ENCODE results near the gene LUC7L3. TPM values are rescaled to one million over a fixed set of nuclear protein-coding genes. Genes with fewer than 3 reads are reported as not detected.
A peak's percentile ranks its signal among the peaks of the same experiment; 100 is the strongest.

The LUC7L3 gene
- total and polyA plus RNA-seq, 2 donors (not counting 1 experiment from before 2014, with no cell fraction given), result 42.9 to 311 TPM

- Histone ChIP-seq H3K9me3 (ENCODE audit: control extremely low read depth in 1 of 3, control insufficient read depth in 2 of 3, insufficient read depth in 1 of 3, low read length in 2 of 3) (peaks cover 0 to 3% (median 0%) of the 10 kb centered on the region in 3 donors), H3K27me3 (replicated peaks in 1 of 4; ENCODE audit: control extremely low read depth in 1 of 4, control insufficient read depth in 3 of 4, insufficient read depth in 4 of 4, low read length in 3 of 4) (peaks cover 0 to 3% (median 1%) of the 10 kb centered on the region in 4 experiments), H4K20me1 (ENCODE audit: control insufficient read depth, insufficient read depth, low read length, poor library complexity, severe bottlenecking) (no peaks in the 10 kb centered on the region), H3K79me2 (ENCODE audit: control insufficient read depth, insufficient read depth, low read length) (no peaks in the 10 kb centered on the region), H2AFZ (ENCODE audit: insufficient read depth, low read depth, low read length, poor library complexity, severe bottlenecking) (peak overlapping the region; percentile 46), H3K4me3 (ENCODE audit: control extremely low read depth in 1 of 5, extremely low read depth in 1 of 5, insufficient read depth in 1 of 5, low read depth in 2 of 5, low read length in 4 of 5) (peak overlapping the region in 1 of 5 experiments; percentile 2), H3K4me1 (ENCODE audit: control insufficient read depth in 2 of 2, insufficient read depth in 2 of 2, low read length in 2 of 2) (peaks cover 0 to 5% of the 10 kb centered on the region in 2 donors), H3K4me2 (replicated peaks; ENCODE audit: low read depth, low read length, poor library complexity, severe bottlenecking) (peak overlapping the region; percentile 40), H3K27ac (ENCODE audit: low read length in 2 of 2) (no peak overlapping the region), H3K9ac (ENCODE audit: low read length) (no peak overlapping the region), H3K36me3 (replicated peaks in 1 of 2; ENCODE audit: control extremely low read depth in 1 of 2, control insufficient read depth in 1 of 2, extremely low read depth in 1 of 2, insufficient read depth in 2 of 2, low read length in 1 of 2) (no peaks in the 10 kb centered on the region)
- ATAC-seq (ENCODE audit: low read depth), result no peak
- ChIA-PET POLR2A (no interaction called here), CTCF (no interaction called here)
- intact Hi-C loops (cut with micrococcal nuclease), result no loop called here
- WGBS (ENCODE audit: insufficient coverage), result 44% methylated on average over 37 of the region's 38 CpGs
- Mint-ChIP-seq H3K4me3 (peak overlapping the region; percentile 52), H3K27me3 (peaks cover 12% of the 10 kb centered on the region), H3K4me1 (peaks cover 7% of the 10 kb centered on the region), H3K27ac (no peak overlapping the region), H3K9me3 (ENCODE audit: insufficient read depth) (no peaks in the 10 kb centered on the region)
- no peak for DNase-seq
- TF ChIP-seq CTCF (IDR thresholded peaks at IDR 0.05), result no peak
These were observed 61.8 kb downstream of the LUC7L3 start for GRCh38 chr17:50781167-50781566.

GRCh38 chr17:50783193-50783660, 63.8 kb downstream of the LUC7L3 start:
- peaks cover 16% of the 10 kb centered on the region for H3K27me3 Mint-ChIP-seq
- no peak overlapping the region for H3K4me3 ChIP-seq (ENCODE audit: control extremely low read depth in 1 of 5, extremely low read depth in 1 of 5, insufficient read depth in 1 of 5, low read depth in 2 of 5, low read length in 4 of 5)
- WGBS (ENCODE audit: insufficient coverage), result 26% methylated on average over 7 of the region's 7 CpGs
- no peak overlapping the region for H3K4me3 Mint-ChIP-seq
- intact Hi-C loops (cut with micrococcal nuclease), result loop anchor here (1.0 kb wide), 1 partner anchor 173 kb away; no protein-coding TSS in a partner anchor
- H3K27ac ChIP-seq (ENCODE audit: low read length in 2 of 2), result no peak overlapping the region
- peaks cover 0 to 3% (median 1%) of the 10 kb centered on the region in 4 experiments for H3K27me3 ChIP-seq (replicated peaks in 1 of 4; ENCODE audit: control extremely low read depth in 1 of 4, control insufficient read depth in 3 of 4, insufficient read depth in 4 of 4, low read length in 3 of 4)
- ATAC-seq (ENCODE audit: low read depth) (peak; percentile 98), DNase-seq (peak; percentile 81)
- POLR2A ChIA-PET, result interaction anchor here (0.6 to 1.0 kb wide), 3 partner anchors 65 to 310 kb away, joined by 3 to 4 read pairs (median 3); partner anchors contain the start of gene TOB1
- no peak overlapping the region for H3K27ac Mint-ChIP-seq
- no peaks in the 10 kb centered on the region for H3K36me3 ChIP-seq (replicated peaks in 1 of 2; ENCODE audit: control extremely low read depth in 1 of 2, control insufficient read depth in 1 of 2, extremely low read depth in 1 of 2, insufficient read depth in 2 of 2, low read length in 1 of 2)
- no peak overlapping the region for H3K9ac ChIP-seq (ENCODE audit: low read length)
- no peaks in the 10 kb centered on the region for H3K9me3 Mint-ChIP-seq (ENCODE audit: insufficient read depth)
- no peak overlapping the region for H2AFZ ChIP-seq (ENCODE audit: insufficient read depth, low read depth, low read length, poor library complexity, severe bottlenecking)
- peaks cover 0 to 5% of the 10 kb centered on the region in 2 donors for H3K4me1 ChIP-seq (ENCODE audit: control insufficient read depth in 2 of 2, insufficient read depth in 2 of 2, low read length in 2 of 2)
- peaks cover 7% of the 10 kb centered on the region for H3K4me1 Mint-ChIP-seq
- peaks cover 0 to 3% (median 0%) of the 10 kb centered on the region in 3 donors for H3K9me3 ChIP-seq (ENCODE audit: control extremely low read depth in 1 of 3, control insufficient read depth in 2 of 3, insufficient read depth in 1 of 3, low read length in 2 of 3)
- no peaks in the 10 kb centered on the region for H3K79me2 ChIP-seq (ENCODE audit: control insufficient read depth, insufficient read depth, low read length)
- no peaks in the 10 kb centered on the region for H4K20me1 ChIP-seq (ENCODE audit: control insufficient read depth, insufficient read depth, low read length, poor library complexity, severe bottlenecking)
- TF ChIP-seq CTCF (IDR thresholded peaks at IDR 0.05) (peak; percentile 96), EZH2 (IDR thresholded peaks at IDR 0.05; ENCODE audit: borderline replicate concordance, insufficient read depth, low read depth, low read length, poor library complexity, severe bottlenecking) (no peak)
- CTCF ChIA-PET, result interaction anchor here (0.6 to 2.1 kb wide), 27 partner anchors 8 to 370 kb away, joined by 3 to 13 read pairs (median 4); partner anchors contain the start of gene NME1
- H3K4me2 ChIP-seq (replicated peaks; ENCODE audit: low read depth, low read length, poor library complexity, severe bottlenecking), result no peak overlapping the region

Data from B cell (primary cell).